K562 (cell line): ENCODE results near the gene RTL1.

ENCODE experiments used
- BRCA1 ChIP-seq, 2 experiments: fragments of 450-650 bp in 1 of 2; sonication (generic) in 1 of 2; formaldehyde crosslinking in 1 of 2; IDR thresholded peaks; 2 replicates each; pipeline versions ENCODE4 v1.5.0 to v1.6.1; 2017 to 2020; ENCODE audit warnings: mild to moderate bottlenecking in 1 of 2, missing genetic modification reagents in 1 of 2
- CEBPB ChIP-seq: fragments of 450-650 bp; IDR thresholded peaks from 2 replicates; pipeline ENCODE4 v1.6.1; 2016; ENCODE audit warnings: missing genetic modification characterization, missing compliant biosample characterization
- POLR2A ChIP-seq: fragments of 450-650 bp; conservative IDR thresholded peaks from 2 replicates; pipeline ENCODE4 v1.6.1; 2016
- SMARCC2 ChIP-seq: fragments of 450-650 bp; IDR thresholded peaks from 2 replicates; pipeline ENCODE4 v1.6.1; 2017; ENCODE audit warnings: antibody characterized with exemption, moderate library complexity, mild to moderate bottlenecking, low read depth
- ZC3H4 ChIP-seq: sonication (generic); formaldehyde crosslinking; IDR thresholded peaks from 2 replicates; pipeline ENCODE4 v1.9.0; 2021; ENCODE audit warnings: missing genetic modification reagents, borderline replicate concordance
- ZNF224 ChIP-seq: sonication (generic); formaldehyde crosslinking; IDR thresholded peaks from 2 replicates; pipeline ENCODE4 v1.8.0; 2022; ENCODE audit warnings: mild to moderate bottlenecking, missing genetic modification reagents
- TF ChIP-seq, protein P1 (sequence below), 3 experiments: IDR thresholded peaks in 2 of 3; conservative IDR thresholded peaks in 1 of 3; 2 replicates each; pipeline ENCODE4 v1.5.1; 2011 to 2012; ENCODE audit warnings: low read length in 3 of 3, mild to moderate bottlenecking in 3 of 3, control low read depth in 2 of 3, improper control_type of control experiment in 1 of 3, inconsistent platforms in 1 of 3, low read depth in 1 of 3, mixed read lengths in 1 of 3, moderate library complexity in 1 of 3; ENCODE audit not compliant: insufficient read depth in 2 of 3
- TF ChIP-seq, protein P2 (sequence below), 2 experiments: fragments of 450-650 bp; formaldehyde crosslinking in 1 of 2; IDR thresholded peaks; 2 replicates each; pipeline versions ENCODE4 v1.4.0 to v1.6.1; 2014 to 2020; ENCODE audit warnings: mild to moderate bottlenecking in 2 of 2, borderline replicate concordance in 1 of 2, low read depth in 1 of 2

DNA sequence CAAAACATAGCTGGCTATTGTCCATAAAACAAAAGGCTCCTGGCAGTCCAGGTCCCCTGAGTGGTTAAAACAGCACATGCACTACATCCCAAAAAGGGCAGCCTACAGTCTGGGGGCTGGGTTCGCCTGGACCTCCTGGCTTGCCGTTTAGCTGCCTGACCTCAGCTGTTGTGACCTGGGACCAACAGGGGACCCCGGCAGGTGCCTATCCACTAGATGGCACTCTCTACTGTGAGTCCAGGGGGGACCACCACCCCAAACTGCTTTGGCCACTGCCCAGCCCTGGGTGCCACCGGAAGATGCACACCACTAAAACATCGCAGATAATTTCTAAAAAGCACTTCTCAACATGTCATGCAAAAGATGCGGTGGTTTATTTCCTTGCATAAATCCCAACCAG is 2.9 kb upstream of the RTL1 start:
- no peak for TF ChIP-seq SMARCC2
- no peak for TF ChIP-seq BRCA1 (IDR thresholded peaks at IDR 0.05)
- TF ChIP-seq BRCA1 (CRISPR knock-in tag; IDR thresholded peaks at IDR 0.05), result no peak
- TF ChIP-seq, protein P1, sequence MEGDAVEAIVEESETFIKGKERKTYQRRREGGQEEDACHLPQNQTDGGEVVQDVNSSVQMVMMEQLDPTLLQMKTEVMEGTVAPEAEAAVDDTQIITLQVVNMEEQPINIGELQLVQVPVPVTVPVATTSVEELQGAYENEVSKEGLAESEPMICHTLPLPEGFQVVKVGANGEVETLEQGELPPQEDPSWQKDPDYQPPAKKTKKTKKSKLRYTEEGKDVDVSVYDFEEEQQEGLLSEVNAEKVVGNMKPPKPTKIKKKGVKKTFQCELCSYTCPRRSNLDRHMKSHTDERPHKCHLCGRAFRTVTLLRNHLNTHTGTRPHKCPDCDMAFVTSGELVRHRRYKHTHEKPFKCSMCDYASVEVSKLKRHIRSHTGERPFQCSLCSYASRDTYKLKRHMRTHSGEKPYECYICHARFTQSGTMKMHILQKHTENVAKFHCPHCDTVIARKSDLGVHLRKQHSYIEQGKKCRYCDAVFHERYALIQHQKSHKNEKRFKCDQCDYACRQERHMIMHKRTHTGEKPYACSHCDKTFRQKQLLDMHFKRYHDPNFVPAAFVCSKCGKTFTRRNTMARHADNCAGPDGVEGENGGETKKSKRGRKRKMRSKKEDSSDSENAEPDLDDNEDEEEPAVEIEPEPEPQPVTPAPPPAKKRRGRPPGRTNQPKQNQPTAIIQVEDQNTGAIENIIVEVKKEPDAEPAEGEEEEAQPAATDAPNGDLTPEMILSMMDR (IDR thresholded peaks at IDR 0.05 in 2 of 3, conservative IDR thresholded peaks at IDR 0.05 in 1 of 3; ENCODE audit: insufficient read depth in 2 of 3, low read depth in 1 of 3, low read length in 3 of 3), result peak; percentile 46 to 50 (median 46); a peak in 5 of 6 replicates
- TF ChIP-seq CEBPB (tag), result no peak
- no peak for TF ChIP-seq POLR2A
- TF ChIP-seq, protein P2, sequence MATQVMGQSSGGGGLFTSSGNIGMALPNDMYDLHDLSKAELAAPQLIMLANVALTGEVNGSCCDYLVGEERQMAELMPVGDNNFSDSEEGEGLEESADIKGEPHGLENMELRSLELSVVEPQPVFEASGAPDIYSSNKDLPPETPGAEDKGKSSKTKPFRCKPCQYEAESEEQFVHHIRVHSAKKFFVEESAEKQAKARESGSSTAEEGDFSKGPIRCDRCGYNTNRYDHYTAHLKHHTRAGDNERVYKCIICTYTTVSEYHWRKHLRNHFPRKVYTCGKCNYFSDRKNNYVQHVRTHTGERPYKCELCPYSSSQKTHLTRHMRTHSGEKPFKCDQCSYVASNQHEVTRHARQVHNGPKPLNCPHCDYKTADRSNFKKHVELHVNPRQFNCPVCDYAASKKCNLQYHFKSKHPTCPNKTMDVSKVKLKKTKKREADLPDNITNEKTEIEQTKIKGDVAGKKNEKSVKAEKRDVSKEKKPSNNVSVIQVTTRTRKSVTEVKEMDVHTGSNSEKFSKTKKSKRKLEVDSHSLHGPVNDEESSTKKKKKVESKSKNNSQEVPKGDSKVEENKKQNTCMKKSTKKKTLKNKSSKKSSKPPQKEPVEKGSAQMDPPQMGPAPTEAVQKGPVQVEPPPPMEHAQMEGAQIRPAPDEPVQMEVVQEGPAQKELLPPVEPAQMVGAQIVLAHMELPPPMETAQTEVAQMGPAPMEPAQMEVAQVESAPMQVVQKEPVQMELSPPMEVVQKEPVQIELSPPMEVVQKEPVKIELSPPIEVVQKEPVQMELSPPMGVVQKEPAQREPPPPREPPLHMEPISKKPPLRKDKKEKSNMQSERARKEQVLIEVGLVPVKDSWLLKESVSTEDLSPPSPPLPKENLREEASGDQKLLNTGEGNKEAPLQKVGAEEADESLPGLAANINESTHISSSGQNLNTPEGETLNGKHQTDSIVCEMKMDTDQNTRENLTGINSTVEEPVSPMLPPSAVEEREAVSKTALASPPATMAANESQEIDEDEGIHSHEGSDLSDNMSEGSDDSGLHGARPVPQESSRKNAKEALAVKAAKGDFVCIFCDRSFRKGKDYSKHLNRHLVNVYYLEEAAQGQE (IDR thresholded peaks at IDR 0.05; ENCODE audit: borderline replicate concordance), result peak; percentile 36; the same call in 1 of the 2 replicates
- TF ChIP-seq, protein P2 (CRISPR knock-in tag; IDR thresholded peaks at IDR 0.05; ENCODE audit: low read depth), result no peak
- no peak for TF ChIP-seq ZNF224 (CRISPR knock-in tag)
- no peak for TF ChIP-seq ZC3H4 (CRISPR knock-in tag)
